ENCODE measurements around the gene FBLN2. TPM values are rescaled to one million over a fixed set of nuclear protein-coding genes. Genes with fewer than 3 reads are reported as not detected.

The FBLN2 gene
- total and polyA plus RNA-seq, 2 of the 13 experiments (the other 11 are each of a cell fraction or from before 2014, with no cell fraction given) = not detected

GRCh38 chr3:13533885-13534301, 15.0 kb upstream of the FBLN2 start:
- in situ Hi-C loops (cut with HindIII; ENCODE audit: extremely low pct_ligation_motif_present, low pct_unique_long_range_greater_than_20kb) = no loop called here
- Histone ChIP-seq H3K9ac (ENCODE audit: insufficient read depth, low read depth, low read length) (no peak overlapping the region), H3K79me2 (ENCODE audit: insufficient read depth, low read length) (no peaks in the 10 kb centered on the region), H4K20me1 (ENCODE audit: insufficient read depth, low read length) (no peaks in the 10 kb centered on the region), H2AFZ (ENCODE audit: low read length) (no peak overlapping the region), H3K4me1 (ENCODE audit: insufficient read depth, low read length) (no peaks in the 10 kb centered on the region), H3K27me3 (ENCODE audit: control insufficient read depth in 1 of 2, insufficient read depth in 2 of 2, low read length in 2 of 2) (peaks cover 10 to 75% of the 10 kb centered on the region in 2 experiments), H3K9me3 (ENCODE audit: low read length) (no peaks in the 10 kb centered on the region), H3K27ac (ENCODE audit: extremely low read length, insufficient read depth, low read length) (no peak overlapping the region), H3K4me3 (replicated peaks in 1 of 3; ENCODE audit: insufficient read depth in 1 of 3, low read depth in 2 of 3, low read length in 3 of 3) (no peak overlapping the region), H3K36me3 (replicated peaks in 1 of 2; ENCODE audit: control insufficient read depth in 1 of 2, insufficient read depth in 2 of 2, low read length in 2 of 2) (no peaks in the 10 kb centered on the region), H3K4me2 (ENCODE audit: low read depth, low read length) (no peak overlapping the region)
- ATAC-seq (no peak), DNase-seq (ENCODE audit: low spot score) (no peak), FAIRE-seq (no peak)
- CTCF ChIA-PET (ENCODE audit: low intra/inter-chr PET ratio, low total read pairs) = no interaction called here
- 30% methylated on average over 5 of the region's 8 CpGs for WGBS (ENCODE audit: low lambda C conversion rate)
- intact Hi-C loops (cut with micrococcal nuclease; ENCODE audit: unreplicated experiment) = no loop called here
- POLR2A ChIA-PET = no interaction called here
- no peak for TF ChIP-seq ZSCAN9 (CRISPR knock-in tag; IDR thresholded peaks at IDR 0.05; ENCODE audit: borderline replicate concordance)
- TF ChIP-seq ZNF446 (CRISPR knock-in tag; IDR thresholded peaks at IDR 0.05) = no peak
- TF ChIP-seq EP300 (IDR thresholded peaks at IDR 0.05; ENCODE audit: low read depth in 2 of 2, low read length in 2 of 2) = no peak
- TF ChIP-seq EP300 (CRISPR knock-in tag; IDR thresholded peaks at IDR 0.05; ENCODE audit: borderline replicate concordance) = no peak
- TF ChIP-seq PAXIP1 (CRISPR knock-in tag; conservative IDR thresholded peaks at IDR 0.05) = no peak
- no peak for TF ChIP-seq HNRNPUL1 (IDR thresholded peaks at IDR 0.05; ENCODE audit: low read depth, low read length)
- no peak for TF ChIP-seq TEF (CRISPR knock-in tag; IDR thresholded peaks at IDR 0.05)
- BruUV-seq (replicated peaks) = no TSS peak

Measured in HepG2 (cell line).